Chondrocyte (in vitro differentiated cells): ENCODE measurements around the gene NAA38. TPM values are rescaled to one million over a fixed set of nuclear protein-coding genes. Genes with fewer than 3 reads are reported as not detected.

ENCODE experiments used
- DNase-seq: peaks from one replicate; pipeline ENCODE4 v3.0.0; 2021; ENCODE audit warnings: mixed read lengths, low spot score
- H3K27ac Mint-ChIP-seq: one replicate; pipeline ENCODE4 v1.8.0; 2021; ENCODE audit warnings: mild to moderate bottlenecking, moderate library complexity, mixed read lengths; ENCODE audit not compliant: unreplicated experiment
- H3K27me3 Mint-ChIP-seq: 2 replicates; pipeline ENCODE4 v1.8.0; 2021; ENCODE audit warnings: low read depth, mixed read lengths
- H3K36me3 Mint-ChIP-seq: 2 replicates; pipeline ENCODE4 v1.8.0; 2021; ENCODE audit warnings: low read depth, mixed read lengths
- H3K4me1 Mint-ChIP-seq: 2 replicates; pipeline ENCODE4 v1.8.0; 2021; ENCODE audit warnings: low read depth, mild to moderate bottlenecking, mixed read lengths
- H3K4me3 Mint-ChIP-seq: one replicate; pipeline ENCODE4 v1.8.0; 2021; ENCODE audit warnings: mild to moderate bottlenecking, moderate library complexity, mixed read lengths; ENCODE audit not compliant: unreplicated experiment
- H3K9me3 Mint-ChIP-seq: 2 replicates; pipeline ENCODE4 v1.8.0; 2021; ENCODE audit warnings: low read depth, mixed read lengths
- total RNA-seq: library from RNA; stranded (reverse); gene quantifications from 3 replicates; pipeline ENCODE4 v1.2.1, GENCODE V29; 2021
- TF ChIP-seq, protein P1 (sequence below): fragments of 200-600 bp; sonication (generic); IDR thresholded peaks from 2 replicates; pipeline ENCODE4 v1.5.0; 2021; ENCODE audit warnings: antibody characterized with exemption, mild to moderate bottlenecking, moderate library complexity

NAA38 gene
- total RNA-seq, 1 donor from 2014 or later, result 52.9 TPM

- H3K27me3 Mint-ChIP-seq, result no peaks in the 10 kb centered on the region
- H3K9me3 Mint-ChIP-seq, result no peaks in the 10 kb centered on the region
- H3K4me3 Mint-ChIP-seq, result peak overlapping the region; percentile 98
- TF ChIP-seq, protein P1, sequence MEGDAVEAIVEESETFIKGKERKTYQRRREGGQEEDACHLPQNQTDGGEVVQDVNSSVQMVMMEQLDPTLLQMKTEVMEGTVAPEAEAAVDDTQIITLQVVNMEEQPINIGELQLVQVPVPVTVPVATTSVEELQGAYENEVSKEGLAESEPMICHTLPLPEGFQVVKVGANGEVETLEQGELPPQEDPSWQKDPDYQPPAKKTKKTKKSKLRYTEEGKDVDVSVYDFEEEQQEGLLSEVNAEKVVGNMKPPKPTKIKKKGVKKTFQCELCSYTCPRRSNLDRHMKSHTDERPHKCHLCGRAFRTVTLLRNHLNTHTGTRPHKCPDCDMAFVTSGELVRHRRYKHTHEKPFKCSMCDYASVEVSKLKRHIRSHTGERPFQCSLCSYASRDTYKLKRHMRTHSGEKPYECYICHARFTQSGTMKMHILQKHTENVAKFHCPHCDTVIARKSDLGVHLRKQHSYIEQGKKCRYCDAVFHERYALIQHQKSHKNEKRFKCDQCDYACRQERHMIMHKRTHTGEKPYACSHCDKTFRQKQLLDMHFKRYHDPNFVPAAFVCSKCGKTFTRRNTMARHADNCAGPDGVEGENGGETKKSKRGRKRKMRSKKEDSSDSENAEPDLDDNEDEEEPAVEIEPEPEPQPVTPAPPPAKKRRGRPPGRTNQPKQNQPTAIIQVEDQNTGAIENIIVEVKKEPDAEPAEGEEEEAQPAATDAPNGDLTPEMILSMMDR, result no peak
- H3K4me1 Mint-ChIP-seq, result peaks cover 42% of the 10 kb centered on the region
- no peak for DNase-seq
- H3K36me3 Mint-ChIP-seq, result peaks cover 3% of the 10 kb centered on the region
- peak overlapping the region; percentile 99 for H3K27ac Mint-ChIP-seq
Measured at GRCh38 chr17:7843536-7844291, 13.6 kb downstream of the NAA38 start.

GRCh38 chr17:7843257-7843535 lies 14.2 kb downstream of the NAA38 start:
- H3K27ac Mint-ChIP-seq, result peak overlapping the region; percentile 99
- H3K4me3 Mint-ChIP-seq, result peak overlapping the region; percentile 98
- DNase-seq, result no peak
- peaks cover 3% of the 10 kb centered on the region for H3K36me3 Mint-ChIP-seq
- no peaks in the 10 kb centered on the region for H3K27me3 Mint-ChIP-seq
- no peaks in the 10 kb centered on the region for H3K9me3 Mint-ChIP-seq
- TF ChIP-seq, protein P1, result no peak
- H3K4me1 Mint-ChIP-seq, result peaks cover 46% of the 10 kb centered on the region

DNA sequence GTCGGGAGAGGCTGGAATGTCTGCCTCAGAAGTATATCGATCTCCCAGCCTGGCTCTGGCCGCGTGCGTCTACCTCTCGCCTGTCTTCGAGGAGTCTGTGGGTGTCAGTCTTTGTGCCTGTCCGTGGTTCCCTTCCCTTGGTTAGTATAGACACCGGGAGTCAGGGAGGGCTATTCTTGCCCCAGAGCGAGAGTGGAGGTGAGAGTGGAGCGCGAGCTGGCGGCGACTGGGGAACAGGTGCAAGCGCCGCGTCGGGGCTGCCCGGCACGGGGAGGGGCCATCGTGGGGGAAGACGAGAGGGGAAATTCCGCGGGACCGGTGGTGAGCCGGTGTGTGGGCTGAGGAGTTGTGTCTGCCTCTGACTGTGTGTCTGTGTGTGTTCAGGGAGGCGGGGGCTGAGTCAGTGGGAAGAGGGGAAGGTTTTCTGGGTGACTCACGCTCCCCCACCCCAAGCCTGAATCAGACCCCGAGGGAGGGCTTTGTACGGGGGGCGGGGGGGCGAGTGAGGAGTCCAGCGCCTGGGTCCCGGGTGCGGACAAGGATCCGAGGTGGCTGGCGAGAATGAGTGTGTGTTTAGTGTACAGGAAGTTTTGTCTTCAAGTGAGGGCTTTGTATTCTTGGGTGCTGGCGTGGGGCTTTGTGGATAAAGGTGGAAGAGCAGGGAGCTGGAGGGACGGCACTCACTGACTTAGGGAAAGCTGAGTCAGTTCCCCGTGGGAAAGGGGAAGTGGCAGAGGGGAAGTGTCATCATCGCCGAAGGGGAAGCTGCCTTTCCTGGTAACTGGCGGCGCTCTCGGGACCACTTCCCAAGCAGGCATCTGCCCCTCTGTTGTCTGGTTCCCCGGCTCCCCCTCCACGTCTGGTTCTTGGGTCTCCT lies 14.7 kb downstream of the NAA38 start:
- H3K9me3 Mint-ChIP-seq, result no peaks in the 10 kb centered on the region
- peak overlapping the region; percentile 98 for H3K4me3 Mint-ChIP-seq
- TF ChIP-seq, protein P1, result no peak
- H3K27me3 Mint-ChIP-seq, result no peaks in the 10 kb centered on the region
- peaks cover 3% of the 10 kb centered on the region for H3K36me3 Mint-ChIP-seq
- peak; percentile 92 for DNase-seq
- peak overlapping the region; percentile 99 for H3K27ac Mint-ChIP-seq
- H3K4me1 Mint-ChIP-seq, result peaks cover 48% of the 10 kb centered on the region

DNA sequence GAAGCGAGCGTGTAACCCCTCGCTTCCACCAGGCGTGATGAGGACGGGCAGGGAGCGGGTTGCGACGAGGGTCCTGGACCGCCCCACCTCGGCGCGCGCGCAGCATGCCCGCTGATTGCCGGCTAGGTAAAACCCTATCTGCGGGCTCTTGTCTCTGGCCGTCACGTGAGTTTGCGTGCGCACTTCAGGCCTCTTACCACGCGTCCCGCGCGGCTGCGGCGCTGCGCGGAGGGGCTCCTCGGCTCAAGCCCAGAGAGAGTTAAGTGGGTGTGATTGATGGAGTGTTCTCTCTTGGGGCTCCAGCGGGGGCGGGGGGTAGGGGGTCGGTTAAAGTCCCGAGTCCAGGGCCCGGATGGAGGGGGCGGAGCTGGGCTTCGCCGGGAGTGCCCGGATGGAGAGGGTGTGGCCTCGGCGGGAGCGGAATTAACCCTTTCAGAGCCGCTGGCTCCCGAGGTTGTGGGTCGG lies 15.4 kb downstream of the NAA38 start:
- peaks cover 3% of the 10 kb centered on the region for H3K36me3 Mint-ChIP-seq
- H3K27ac Mint-ChIP-seq, result peak overlapping the region; percentile 99
- peak; percentile 97 for DNase-seq
- peak overlapping the region; percentile 98 for H3K4me3 Mint-ChIP-seq
- H3K4me1 Mint-ChIP-seq, result peaks cover 55% of the 10 kb centered on the region
- TF ChIP-seq, protein P1, result no peak
- H3K9me3 Mint-ChIP-seq, result no peaks in the 10 kb centered on the region
- H3K27me3 Mint-ChIP-seq, result no peaks in the 10 kb centered on the region

DNA sequence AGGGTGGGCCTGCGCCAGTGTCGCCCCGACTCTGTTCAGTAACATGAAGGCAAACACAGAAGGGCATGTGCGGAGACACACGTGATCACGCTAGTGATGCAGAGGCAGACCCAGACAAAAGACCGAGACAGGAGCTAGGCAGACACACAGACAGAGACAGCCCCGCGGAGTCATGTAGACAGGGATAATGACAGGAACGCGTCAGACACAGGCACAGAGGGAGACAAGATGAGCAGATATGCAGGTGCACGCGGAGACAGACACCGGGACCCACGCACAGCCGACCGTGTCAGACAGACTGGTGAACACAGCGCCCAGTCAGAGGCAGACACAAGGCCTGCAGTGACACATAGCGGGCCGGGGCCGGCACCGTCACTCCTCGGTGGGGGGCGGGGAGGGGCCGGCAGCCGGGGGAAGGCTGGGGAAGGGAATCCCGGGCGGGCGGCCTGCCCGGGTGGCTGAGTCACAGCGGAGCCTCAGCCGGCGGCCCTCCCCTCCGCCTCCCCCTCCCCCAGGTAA lies 15.9 kb downstream of the NAA38 start:
- Mint-ChIP-seq H3K36me3 (peaks cover 1% of the 10 kb centered on the region), H3K27me3 (no peaks in the 10 kb centered on the region), H3K9me3 (no peaks in the 10 kb centered on the region), H3K4me3 (peak overlapping the region; percentile 98), H3K4me1 (peaks cover 60% of the 10 kb centered on the region), H3K27ac (peak overlapping the region; percentile 99)
- TF ChIP-seq, protein P1, result peak; percentile 68
- DNase-seq, result peak; percentile 94
